GM13976 (cell line): ENCODE data around the gene RPP25.

Experiments
- DNase-seq: peaks from one replicate; pipeline ENCODE4 v3.0.0; 2012; ENCODE audit warnings: low spot score
- in situ Hi-C: fragments of 300-500 bp; cut with MboI; formaldehyde crosslinking; loops from one replicate; pipeline ENCODE4 v1.12.0; 2022; ENCODE audit warnings: low sequenced_read_pairs, mixed read lengths, inconsistent platforms; ENCODE audit not compliant: unreplicated experiment
- TF ChIP-seq, protein P1 (sequence below): IDR thresholded peaks from 2 replicates; pipeline ENCODE4 v1.5.1; 2012; ENCODE audit warnings: borderline replicate concordance, mild to moderate bottlenecking; ENCODE audit not compliant: insufficient read depth; ENCODE audit errors: extremely low read depth, missing control alignments, control extremely low read depth

RPP25 gene

DNA sequence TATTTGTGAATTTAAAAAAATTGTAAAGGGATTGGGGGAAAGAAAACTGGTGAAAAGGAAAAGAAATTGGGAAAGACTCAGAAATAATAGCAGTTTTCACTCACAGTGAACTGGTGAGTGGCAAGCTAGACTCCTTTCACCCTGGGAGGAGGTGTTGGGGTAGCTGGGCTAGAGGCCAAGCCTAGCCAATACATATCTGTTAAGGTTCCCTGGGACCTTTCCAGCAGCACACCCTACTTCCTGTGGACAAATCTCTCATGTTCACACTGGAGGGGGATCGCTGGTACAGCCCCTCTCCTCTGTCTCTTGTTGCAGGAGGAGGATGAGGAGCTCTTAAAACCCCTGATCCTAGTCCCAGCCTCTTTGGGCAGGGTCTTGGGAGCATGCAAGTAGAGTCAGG lies 3.7 kb upstream of the RPP25 start:
- DNase-seq, result no peak
- TF ChIP-seq, protein P1, sequence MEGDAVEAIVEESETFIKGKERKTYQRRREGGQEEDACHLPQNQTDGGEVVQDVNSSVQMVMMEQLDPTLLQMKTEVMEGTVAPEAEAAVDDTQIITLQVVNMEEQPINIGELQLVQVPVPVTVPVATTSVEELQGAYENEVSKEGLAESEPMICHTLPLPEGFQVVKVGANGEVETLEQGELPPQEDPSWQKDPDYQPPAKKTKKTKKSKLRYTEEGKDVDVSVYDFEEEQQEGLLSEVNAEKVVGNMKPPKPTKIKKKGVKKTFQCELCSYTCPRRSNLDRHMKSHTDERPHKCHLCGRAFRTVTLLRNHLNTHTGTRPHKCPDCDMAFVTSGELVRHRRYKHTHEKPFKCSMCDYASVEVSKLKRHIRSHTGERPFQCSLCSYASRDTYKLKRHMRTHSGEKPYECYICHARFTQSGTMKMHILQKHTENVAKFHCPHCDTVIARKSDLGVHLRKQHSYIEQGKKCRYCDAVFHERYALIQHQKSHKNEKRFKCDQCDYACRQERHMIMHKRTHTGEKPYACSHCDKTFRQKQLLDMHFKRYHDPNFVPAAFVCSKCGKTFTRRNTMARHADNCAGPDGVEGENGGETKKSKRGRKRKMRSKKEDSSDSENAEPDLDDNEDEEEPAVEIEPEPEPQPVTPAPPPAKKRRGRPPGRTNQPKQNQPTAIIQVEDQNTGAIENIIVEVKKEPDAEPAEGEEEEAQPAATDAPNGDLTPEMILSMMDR, result no peak
- in situ Hi-C loops, result no loop called here

- in situ Hi-C loops, result no loop called here
- TF ChIP-seq, protein P1, result no peak
- no peak for DNase-seq
These were observed 3.0 kb upstream of the RPP25 start for GRCh38 chr15:74959586-74959939.

- in situ Hi-C loops, result no loop called here
- TF ChIP-seq, protein P1, result no peak
- DNase-seq, result no peak
These were observed 2.5 kb upstream of the RPP25 start for GRCh38 chr15:74958908-74959585.

- TF ChIP-seq, protein P1, result no peak
- peak; percentile 46 for DNase-seq
- in situ Hi-C loops, result no loop called here
These were observed 1.8 kb upstream of the RPP25 start for GRCh38 chr15:74958320-74958907.

- no peak for DNase-seq
- TF ChIP-seq, protein P1, result no peak
- in situ Hi-C loops, result no loop called here
These were observed 984 bp upstream of the RPP25 start for GRCh38 chr15:74957476-74958035.

DNA sequence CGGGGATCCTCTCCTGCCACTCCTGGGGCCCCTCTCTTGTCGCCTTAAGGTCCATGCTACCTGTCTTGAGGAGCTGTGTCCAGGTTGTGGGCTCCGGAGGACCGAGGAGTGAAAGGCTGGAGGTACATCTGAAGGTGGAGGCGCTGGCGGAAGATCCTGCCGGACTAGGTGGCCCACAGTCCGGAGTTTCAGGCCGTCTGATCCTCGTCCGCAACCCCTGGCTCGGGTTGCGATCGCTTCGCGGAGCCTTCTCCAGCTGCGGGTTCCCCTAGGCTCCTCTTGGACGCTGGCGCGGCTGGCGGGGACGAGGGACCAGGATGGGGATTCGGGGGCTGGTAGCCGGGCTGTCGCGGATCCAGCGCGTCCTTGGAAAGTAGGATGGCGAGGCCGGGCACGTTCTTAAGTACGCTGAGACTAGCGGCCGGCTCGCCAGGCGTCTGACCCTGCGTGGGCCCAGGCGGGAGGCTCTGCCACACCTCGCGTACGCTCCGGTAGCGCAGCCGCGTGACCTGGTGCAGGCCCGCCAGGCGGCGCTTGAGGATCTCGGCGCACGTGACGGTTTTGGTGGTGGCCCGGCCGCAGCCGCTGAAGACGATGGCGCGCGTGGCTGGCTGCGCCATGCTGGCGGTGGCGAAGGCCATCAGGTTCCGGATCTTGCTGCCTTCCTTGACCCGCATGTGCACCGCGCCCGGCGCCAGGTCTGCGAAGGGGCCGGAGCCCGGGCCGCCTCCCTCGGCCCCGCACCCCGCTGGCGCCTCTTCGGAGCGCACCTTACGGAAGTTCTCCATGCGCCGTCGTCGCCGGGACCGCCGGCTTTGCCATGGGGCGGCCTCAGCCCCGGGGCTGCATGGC lies 550 bp downstream of the RPP25 start:
- TF ChIP-seq, protein P1, result peak; percentile 37
- DNase-seq, result peak; percentile 76
- in situ Hi-C loops, result no loop called here
